Measurements from ENCODE around the gene CDC42BPA.

GRCh38 chr1:227285745-227286144 is 32.5 kb downstream of the CDC42BPA start:
- TF ChIP-seq ZNF70 (CRISPR knock-in tag; IDR thresholded peaks at IDR 0.05) (no peak), ZNF565 (CRISPR knock-in tag; conservative IDR thresholded peaks at IDR 0.05; ENCODE audit: low read depth) (no peak), TOX (CRISPR knock-in tag; IDR thresholded peaks at IDR 0.05; ENCODE audit: borderline replicate concordance) (no peak), ZFP3 (CRISPR knock-in tag; IDR thresholded peaks at IDR 0.05) (no peak)
- TF ChIP-seq, protein P1, sequence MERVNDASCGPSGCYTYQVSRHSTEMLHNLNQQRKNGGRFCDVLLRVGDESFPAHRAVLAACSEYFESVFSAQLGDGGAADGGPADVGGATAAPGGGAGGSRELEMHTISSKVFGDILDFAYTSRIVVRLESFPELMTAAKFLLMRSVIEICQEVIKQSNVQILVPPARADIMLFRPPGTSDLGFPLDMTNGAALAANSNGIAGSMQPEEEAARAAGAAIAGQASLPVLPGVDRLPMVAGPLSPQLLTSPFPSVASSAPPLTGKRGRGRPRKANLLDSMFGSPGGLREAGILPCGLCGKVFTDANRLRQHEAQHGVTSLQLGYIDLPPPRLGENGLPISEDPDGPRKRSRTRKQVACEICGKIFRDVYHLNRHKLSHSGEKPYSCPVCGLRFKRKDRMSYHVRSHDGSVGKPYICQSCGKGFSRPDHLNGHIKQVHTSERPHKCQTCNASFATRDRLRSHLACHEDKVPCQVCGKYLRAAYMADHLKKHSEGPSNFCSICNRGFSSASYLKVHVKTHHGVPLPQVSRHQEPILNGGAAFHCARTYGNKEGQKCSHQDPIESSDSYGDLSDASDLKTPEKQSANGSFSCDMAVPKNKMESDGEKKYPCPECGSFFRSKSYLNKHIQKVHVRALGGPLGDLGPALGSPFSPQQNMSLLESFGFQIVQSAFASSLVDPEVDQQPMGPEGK (CRISPR knock-in tag; IDR thresholded peaks at IDR 0.05; ENCODE audit: borderline replicate concordance), result no peak
